NOMO-1 treated with dmso at 0.1 percent for 144 hours (cell line): ENCODE data around the gene FER.
"Not testable (repeated sequence)": the region's sequence is repeated elsewhere in the genome, so short reads cannot be mapped to it uniquely, and the experiment has no call there.

ENCODE experiments used
- DNase-seq: peaks from one replicate; lab custom pipeline; 2025; ENCODE audit not compliant: unreplicated experiment; lab: John Stamatoyannopoulos, UW

FER gene

DNA sequence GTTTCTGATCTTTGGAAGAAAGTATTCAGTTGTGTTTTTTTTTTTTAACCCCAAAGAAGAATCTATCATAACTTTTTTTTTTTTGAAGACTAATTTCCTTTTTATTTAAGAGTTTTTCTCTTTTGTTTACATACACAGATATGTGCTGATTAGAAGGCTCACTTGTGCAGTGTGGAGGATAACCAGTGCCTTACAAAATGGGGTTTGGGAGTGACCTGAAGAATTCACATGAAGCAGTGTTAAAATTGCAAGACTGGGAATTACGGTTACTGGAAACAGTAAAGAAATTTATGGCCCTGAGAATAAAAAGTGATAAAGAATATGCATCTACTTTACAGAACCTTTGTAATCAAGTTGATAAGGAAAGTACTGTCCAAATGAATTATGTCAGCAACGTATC is 50.3 kb downstream of the FER start:
- DNase-seq, result no peak

DNA sequence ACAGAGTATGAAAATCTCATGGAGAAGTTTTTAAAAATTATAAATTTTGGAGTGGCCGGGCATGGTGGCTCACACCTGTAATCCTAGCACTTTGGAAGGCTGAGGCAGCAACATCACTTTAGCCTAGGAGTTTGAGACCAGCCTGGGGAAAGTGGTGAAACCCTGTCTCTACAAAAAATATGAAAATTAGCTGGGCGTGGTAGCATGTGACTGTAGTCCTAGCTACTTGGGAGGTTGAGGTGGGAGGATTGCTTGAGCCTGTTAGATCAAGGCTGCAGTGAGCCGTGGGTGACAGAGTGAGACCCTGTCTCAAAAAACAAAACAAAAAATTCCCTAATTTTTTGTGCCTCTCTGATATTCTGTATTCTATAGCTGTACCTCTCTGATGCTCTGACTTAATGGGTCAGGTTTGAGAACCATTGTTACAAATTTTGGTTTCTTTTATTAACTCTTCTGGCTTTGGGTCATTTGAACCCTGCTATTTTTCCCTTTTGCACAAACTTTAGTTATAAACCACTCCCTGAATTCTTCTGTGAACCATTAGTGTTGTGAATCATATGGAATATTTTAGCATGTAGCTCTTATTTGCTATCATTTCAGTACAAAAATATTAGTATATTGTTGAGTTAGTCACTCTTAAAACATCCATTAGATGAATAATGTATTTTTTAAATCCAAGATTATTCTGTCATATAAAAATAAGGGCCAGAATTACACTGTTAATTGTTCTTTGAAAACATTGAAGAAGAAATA is 51.0 kb downstream of the FER start:
- no peak for DNase-seq

DNA sequence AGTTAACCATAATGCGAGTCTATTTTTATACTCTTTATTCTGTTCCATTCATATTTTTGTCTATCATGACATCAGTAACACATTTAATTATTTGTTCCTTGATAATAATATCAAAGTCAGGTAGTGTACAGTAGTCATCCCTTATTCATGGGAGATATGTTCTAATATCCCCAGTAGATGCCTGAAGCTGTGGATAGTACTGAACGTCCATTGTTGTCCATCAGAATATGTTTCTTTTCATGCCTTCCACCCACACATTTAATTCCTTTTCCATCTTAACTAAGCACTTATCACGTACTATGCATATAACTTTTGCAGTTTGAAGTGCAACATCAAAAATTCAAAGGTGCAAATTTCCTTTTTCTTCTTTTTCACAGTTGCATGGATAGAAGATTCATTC is 53.6 kb downstream of the FER start:
- DNase-seq, result no peak

DNA sequence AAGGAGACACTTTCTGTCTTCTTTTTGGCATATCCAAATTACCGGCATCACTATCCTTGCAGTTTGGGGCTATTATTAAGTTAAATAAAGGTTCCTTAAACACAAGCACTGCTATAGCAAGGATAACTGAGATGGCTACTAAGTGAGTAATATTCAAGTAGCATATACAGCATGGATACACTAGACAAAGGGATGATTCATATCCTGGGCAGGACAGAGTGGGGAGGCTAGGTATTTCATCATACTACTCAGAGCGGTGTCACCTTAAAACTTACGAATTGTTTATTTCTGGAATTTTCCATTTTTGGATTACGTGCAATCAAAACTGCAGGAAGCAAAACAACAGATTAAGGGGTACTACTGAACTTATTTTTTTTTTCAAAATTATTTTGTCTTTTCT is 54.1 kb downstream of the FER start:
- peak; percentile 26 for DNase-seq

DNA sequence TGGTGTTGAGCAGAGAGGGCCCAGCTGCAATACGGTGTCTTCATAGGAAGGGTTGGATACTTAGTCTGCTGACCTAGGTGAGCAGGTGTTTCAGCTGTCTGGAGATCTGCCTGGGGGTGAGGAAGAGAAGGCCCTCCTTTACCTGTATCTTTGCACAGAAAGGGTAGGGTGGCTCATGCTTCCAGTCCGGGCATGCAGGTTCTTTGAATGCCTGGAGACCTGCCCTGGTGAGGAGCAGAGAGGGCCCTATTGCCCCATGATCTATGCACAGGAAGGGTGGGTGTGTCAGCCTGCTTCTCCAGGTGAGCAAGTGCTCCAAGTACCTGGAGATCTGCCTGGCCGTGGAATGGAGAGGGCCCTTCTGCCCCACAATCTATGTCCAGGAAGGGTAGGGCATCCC is 63.0 kb downstream of the FER start:
- DNase-seq, result no peak

DNA sequence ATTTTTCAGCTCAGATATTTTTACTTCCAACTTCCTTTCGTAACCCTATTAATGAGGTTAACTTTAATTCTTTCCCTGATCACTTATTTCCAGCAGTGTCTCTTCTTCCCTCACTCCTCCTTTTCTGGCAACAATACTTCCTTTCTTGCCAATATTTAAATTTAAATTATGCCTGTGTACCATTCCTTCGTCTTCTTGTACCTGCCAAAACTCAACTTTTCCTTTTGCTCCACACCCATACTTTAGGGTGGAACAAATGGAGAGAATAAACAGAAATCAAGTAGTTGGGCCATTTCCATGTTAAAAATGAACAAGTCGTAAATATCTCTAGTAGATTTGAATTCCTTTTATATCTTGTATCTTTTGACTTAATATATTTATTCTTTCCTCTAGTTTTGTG is 66.0 kb downstream of the FER start:
- no peak for DNase-seq

DNA sequence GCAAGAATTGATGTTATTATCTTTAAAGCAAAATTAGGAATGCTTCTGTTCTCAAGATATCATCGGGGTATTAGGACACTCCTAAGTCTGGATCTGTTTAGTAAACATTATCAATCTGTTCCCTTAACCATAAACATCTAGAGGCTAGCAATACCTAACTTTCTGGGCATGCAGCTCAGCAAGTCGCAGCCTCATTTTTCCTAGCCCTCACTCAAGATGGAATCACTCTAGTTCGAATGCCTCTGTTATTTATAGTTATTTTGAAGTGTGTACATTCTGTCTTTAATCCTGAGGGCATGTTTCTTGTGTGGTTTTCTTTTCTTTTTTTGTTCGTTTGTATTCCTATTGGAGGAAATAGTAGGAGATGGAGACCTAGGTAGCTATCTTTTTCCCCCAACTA is 66.9 kb downstream of the FER start:
- DNase-seq, result no peak

DNA sequence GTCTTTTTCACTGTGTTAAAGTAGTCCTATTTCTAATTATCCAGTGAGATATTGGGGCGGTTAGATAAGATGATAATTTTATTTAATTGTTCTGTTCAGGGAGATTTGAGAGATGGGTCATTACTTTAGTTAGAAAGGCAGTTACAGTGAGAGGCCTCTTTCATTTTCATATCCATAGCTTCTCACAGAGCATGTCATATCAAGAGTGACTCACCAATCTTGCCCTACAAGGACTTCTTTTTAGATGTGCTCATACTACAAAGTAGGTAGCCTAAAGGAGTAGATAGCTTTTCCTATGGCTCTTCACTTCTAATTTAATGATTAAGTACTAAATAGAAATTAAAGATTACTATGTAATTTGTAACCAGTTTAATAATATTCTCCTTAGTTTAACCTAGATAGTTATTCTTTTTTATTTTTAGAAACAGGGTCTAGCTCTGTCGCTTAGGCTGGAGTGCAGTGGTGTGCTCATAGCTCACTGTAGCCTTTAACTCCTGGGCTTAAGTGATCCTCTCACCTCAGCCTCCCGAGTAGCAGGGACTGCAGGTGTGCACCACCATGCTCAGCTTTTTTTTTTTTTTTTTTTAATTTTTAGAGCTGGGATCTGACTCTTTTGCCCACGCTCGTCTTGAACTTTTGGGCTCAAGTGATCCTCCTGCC is 71.0 kb downstream of the FER start:
- DNase-seq, result peak; percentile 4

DNA sequence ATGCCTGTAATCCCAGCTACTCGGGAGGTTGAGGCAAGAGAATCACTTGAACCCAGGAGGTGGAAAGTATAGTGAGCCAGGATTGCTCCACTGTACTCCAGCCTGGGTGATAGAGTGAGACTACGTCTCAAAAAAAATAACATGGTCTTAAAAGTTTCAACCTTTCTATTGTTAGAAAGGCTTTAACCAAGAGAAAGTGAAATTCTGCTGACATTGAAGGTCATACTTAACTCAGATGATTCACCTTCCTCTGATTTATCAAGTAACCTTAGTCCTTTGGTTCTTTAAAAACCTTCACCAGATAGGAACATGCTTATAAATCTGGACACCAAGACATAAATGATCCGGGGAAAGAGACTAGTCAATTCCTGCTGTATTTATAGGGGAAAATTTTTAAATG is 73.3 kb downstream of the FER start:
- DNase-seq, result no peak

DNA sequence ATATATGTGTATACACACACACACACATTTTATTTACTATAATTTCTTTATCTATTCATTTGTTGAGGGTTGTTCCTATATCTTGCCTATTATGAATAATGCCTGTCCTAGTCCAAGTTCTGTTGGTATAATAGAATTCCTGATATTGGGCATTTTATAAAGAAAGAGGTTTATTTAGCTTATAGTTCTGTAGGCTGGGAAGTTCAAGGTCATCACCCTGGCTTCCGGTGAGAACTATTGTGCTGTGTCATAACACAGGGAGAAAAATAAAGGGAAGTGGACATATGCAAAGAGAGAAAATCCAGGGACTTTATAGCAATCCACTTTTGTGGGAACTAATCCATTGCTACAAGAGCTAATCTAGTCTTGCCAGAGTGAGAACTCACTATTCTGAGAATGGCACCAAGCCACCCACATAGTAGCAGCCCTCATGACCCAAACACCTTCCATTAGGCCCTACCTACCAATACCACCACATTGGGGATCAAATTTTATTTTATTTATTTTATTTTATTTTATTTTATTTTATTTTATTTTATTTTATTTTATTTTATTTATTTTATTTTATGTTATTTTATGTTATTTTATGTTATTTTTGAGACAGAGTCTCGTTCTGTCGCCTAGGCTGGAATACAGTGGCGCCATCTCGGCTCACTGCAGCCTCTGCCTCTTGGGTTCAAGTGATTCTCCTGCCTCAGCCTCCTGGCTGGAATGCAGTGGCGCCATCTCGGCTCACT is 74.7 kb downstream of the FER start:
- DNase-seq, result no peak

DNA sequence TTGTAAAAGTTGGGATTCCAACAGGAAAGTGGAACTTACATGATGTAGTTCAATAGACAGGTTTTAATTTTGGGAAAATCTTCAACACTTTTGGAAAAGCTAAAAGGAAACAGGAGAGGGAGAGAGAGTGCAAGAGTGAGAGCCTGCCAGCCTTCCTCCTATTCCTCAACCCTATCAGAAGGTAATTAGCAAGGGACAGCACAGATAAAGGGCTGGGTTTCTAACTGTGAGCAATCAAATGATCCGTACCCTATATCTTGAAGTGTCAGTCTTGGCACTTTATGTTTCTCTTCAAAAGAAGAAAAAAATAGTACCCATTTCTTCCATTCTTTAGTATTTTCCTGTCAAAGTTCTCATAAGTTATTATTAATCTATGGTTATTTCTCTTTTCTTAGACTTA is 79.4 kb downstream of the FER start:
- DNase-seq, result no peak

DNA sequence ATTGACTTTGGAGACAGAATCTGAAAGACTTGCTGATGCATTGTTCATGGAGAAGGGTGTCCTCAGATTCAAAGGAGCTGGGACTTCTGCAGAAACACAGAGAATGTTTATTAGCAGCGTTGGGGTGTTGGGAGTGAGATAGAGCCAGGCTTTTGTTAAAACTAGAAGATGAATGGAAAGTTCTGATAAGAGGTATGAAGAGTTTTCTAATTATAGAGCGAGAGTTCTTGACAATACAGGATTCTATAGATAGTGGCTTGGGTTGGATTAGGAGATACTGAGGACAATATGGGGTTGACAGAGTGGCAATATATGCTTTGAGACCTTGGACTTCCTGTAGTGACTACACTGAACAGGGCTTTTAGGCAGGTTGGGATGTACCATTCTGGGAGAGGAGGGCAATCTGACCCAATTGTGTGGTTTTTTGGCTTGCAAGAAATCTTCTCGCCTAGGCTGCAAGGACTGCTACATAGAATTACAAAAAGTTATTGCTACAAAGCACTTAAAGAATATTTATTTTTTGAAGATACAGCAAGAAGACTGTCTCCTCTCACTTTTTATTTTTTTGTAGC is 83.1 kb downstream of the FER start:
- no peak for DNase-seq

DNA sequence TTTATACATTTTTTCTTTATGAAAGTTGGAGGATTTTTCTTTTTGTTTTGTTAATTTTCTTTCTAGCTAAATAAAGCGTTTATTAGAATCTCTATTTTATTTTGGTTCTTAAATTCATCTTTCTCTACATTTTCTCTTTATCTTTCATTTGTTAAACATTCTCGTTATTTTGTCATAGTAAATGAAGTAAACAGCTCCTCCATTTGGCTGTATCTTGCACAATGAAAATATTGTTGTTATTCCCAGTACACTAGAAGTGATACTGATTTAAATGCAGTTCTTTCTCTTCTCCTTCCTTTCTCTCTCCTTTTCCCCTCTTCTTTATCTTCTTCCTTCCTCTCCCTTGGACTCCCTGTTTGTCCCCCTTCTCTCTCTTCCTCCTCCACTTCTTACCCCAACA is 88.8 kb downstream of the FER start:
- DNase-seq, result no peak

DNA sequence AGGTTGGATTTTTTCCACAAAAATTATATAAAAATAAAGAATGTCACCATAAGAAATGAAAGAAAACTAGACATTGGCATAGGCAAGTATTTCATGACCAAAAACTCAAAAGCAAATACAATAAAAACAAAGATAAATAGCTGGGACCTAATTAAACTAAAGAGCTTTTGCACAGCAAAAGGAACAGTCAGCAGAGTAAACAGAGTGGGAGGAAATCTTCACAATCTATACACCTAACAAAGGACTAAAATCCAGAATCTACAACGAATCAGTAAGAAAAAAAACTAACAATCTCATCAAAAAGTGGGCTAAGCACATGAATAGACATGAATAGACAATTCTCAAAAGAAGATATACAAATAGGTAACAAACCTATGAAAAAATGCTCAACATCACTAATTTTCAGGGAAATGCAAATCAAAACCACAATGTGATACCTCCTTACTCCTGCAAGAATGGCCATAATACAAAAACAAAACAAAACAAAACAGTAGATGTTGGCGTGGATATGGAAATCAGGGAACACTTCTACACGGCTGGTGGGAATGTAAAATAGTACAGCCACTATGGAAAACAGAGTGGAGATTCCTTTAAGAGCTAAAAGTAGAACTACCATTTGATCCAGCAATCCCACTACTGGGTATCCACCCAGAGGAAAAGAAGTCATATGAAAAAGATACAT is 94.7 kb downstream of the FER start:
- DNase-seq, result not testable (repeated sequence)

DNA sequence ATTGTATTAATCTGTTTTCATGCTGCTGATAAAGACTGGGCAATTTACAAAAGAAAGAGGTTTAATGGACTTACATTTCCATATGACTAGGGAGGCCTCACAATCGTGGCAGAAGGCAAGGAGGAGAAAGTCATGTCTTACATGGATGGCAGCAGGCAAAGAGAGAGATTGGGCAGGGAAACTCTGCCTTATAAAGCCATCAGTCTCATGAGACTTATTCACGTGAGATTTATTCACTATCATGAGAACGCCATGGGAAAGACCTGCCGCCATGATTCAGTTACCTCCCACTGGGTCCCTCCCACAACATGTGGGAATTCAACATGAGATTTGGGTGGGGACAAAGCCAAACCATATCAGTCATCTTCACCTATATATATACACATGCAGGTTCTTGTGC is 103.4 kb downstream of the FER start:
- not testable (repeated sequence) for DNase-seq

DNA sequence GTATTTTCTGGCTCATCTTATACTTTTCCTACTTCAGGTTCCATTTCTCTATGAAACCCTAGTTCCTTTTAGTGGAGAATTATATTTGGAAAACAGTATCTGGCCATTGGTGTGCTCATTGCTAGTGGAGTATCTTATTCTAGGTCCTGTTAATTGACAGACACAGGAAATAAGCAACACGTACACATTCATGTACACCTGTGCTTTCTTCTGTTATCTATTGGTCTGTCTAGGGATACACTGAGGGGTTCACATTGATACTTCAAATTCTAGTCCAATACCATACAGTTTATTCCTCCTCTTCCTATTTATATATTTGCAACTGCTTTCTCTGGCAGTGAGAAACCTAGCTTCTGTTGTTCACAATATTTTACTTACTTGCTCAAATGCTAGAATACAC is 110.2 kb downstream of the FER start:
- DNase-seq, result no peak

DNA sequence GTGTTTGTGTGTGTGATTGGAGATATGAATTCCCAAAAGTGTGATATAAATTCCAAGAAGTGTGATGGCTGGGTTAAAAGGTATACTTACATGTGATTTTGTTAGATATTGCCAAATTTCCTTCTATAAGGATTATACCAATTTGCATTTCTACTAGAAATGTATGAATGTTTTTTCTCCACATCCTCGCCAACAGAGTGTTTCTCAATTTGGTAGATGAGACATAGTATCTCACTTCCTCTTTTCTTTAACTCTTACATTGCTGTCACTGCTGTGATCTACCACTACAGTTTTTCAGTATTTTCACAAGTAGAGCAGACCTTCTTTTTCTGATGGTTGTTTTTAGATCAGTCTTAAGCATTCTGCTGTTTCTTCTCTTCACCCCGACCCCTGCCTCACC is 111.3 kb downstream of the FER start:
- peak; percentile 59 for DNase-seq

DNA sequence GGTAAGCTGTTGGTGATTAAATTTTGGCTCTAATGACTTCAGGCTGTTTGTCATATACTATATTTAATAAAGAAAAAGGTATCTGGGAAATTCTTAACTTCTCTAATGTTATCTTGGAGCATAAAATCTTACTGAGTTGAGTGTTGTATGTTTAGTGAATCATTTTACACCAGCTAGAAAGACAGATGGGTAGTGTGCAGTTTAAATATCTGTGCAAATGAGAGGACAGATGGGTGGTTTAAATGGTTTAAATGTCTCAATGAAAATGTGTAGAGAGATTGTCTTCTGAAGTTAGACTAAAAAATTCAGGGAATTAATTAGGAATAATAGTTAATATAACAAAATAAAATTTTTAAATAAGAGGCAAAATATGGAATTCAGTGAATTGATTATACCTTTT is 114.5 kb downstream of the FER start:
- DNase-seq, result no peak

DNA sequence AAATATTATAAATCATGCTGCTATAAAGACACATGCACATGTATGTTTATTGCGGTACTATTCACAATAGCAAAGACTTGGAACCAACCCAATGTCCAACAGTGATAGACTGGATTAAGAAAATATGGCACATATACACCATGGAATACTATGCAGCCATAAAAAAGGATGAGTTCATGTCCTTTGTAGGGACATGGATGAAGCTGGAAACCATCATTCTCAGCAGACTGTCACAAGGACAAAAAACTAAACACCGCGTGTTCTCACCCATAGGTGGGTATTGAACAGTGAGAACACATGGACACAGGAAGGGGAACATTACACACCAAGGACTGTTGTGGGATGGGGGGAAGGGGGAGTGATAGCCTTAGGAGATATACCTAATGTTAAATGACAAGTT is 118.4 kb downstream of the FER start:
- DNase-seq, result not testable (repeated sequence)

DNA sequence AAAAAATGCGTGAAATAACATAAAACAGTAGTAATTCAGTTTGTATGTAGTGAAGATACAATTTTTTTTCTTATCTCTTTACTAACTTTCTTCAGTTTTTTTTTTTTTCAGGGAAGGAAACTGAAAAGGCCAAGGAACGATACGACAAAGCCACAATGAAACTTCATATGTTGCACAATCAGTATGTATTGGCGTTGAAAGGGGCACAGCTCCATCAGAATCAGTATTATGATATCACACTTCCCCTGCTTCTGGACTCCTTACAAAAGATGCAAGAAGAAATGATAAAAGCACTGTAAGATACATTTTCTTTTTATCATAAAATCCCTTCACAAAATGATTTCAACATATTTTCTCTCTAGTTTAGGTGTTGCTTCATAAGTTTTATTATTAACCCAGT is 120.0 kb downstream of the FER start:
- peak; percentile 18 for DNase-seq

DNA sequence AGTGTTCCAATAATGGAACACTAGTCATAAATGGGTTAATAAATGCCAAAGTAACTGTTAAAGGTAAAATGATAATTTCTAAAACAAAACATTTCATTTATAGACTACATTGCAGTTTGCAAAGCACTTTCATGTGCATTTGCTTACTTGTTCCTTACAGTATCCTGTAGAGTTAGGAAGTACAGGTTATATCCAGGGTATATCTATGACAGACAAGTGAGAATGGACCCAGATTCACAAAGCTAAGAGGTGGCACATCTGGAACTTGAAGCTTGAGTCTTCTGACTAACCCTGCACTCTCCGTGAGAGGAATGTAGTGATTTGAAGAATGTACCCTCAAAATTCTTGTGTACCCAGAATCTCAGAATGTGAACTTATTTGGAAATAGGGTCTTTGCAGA is 121.4 kb downstream of the FER start:
- no peak for DNase-seq
